Right atrium auricular region (tissue), 2 donors: ENCODE measurements around the gene REEP6. TPM values are rescaled to one million over a fixed set of nuclear protein-coding genes. Genes with fewer than 3 reads are reported as not detected.

Experiments used
- DNase-seq: peaks from one replicate; pipeline ENCODE4 v3.0.0-alpha.2; 2019; ENCODE audit warnings: low spot score
- H3K27ac ChIP-seq, 2 donors: fragments of 200-600 bp; sonication (generic); 1 replicate in 1 of 2; 2 replicates in 1 of 2; pipeline ENCODE4 v1.5.1; 2016 to 2019
- H3K27me3 ChIP-seq, 2 donors: fragments of 200-600 bp; sonication (generic); one replicate each; pipeline versions ENCODE4 v1.5.1 to v1.6.0; 2017 to 2019
- H3K36me3 ChIP-seq: fragments of 200-600 bp; sonication (generic); one replicate; pipeline ENCODE4 v1.5.1; 2016
- H3K4me1 ChIP-seq, 2 donors: fragments of 200-600 bp; sonication (generic); one replicate each; pipeline versions ENCODE4 v1.5.1 to v1.6.0; 2017 to 2019
- H3K4me3 ChIP-seq, 2 donors: fragments of 200-600 bp; sonication (generic); 1 replicate in 1 of 2; 2 replicates in 1 of 2; pipeline ENCODE4 v1.5.1; 2017 to 2019; ENCODE audit warnings: mild to moderate bottlenecking in 1 of 2, moderate library complexity in 1 of 2
- H3K9me3 ChIP-seq, 2 donors: fragments of 200-600 bp; sonication (generic); one replicate each; pipeline ENCODE4 v1.5.1; 2019
- total RNA-seq, 2 donors: library from RNA; depleted of rRNA; stranded (reverse); fragments of >200 nt; gene quantifications; one replicate each; pipeline ENCODE4 v1.1.0, GENCODE V29; 2016
- TF ChIP-seq, protein P1 (sequence below), 2 donors: fragments of 200-600 bp; sonication (generic); IDR thresholded peaks; one replicate each; pipeline ENCODE4 v1.5.1; 2019; ENCODE audit warnings: antibody characterized with exemption in 2 of 2

REEP6 gene
- total RNA-seq, 2 donors from 2014 or later: 1.3 to 2.3 TPM

DNA sequence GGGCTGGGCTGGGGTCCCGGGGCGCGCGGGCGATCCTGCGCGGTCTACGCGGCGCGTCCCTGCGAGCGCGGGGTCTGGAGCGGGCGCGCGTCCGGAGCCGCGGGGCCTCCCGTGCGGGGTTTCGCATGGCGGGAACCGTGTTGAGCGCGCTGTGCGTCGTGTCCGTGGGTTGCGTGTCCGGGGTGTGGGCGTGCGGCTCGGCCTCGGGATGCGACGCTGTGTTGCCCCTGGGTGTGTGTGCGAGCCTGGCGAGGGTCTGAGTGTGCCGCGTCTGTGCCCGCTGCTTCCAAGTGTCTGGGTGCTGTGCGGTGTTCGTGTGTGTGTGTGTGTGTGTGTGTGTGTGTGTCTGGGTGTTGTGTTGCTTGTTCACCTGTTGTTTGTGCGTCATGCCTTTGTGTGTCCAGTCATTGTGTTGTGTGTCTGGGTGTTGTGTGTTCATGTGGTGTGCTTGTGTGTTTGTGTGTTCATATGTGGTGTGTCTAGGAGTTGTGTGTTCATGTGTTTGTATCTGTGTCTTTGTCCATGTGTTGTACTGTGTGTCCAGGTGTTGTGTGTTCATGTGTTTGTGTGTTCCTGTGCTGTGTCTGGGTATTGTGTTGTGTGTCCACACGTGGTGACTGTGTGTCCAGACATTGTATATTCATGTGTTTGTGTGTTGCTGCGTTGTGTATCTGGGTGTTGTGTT is 33.4 kb downstream of the REEP6 start:
- H3K4me3 ChIP-seq: peak overlapping the region in 1 of 2 donors; percentile 31
- H3K27ac ChIP-seq: no peak overlapping the region
- H3K36me3 ChIP-seq: no peaks in the 10 kb centered on the region
- TF ChIP-seq, protein P1, sequence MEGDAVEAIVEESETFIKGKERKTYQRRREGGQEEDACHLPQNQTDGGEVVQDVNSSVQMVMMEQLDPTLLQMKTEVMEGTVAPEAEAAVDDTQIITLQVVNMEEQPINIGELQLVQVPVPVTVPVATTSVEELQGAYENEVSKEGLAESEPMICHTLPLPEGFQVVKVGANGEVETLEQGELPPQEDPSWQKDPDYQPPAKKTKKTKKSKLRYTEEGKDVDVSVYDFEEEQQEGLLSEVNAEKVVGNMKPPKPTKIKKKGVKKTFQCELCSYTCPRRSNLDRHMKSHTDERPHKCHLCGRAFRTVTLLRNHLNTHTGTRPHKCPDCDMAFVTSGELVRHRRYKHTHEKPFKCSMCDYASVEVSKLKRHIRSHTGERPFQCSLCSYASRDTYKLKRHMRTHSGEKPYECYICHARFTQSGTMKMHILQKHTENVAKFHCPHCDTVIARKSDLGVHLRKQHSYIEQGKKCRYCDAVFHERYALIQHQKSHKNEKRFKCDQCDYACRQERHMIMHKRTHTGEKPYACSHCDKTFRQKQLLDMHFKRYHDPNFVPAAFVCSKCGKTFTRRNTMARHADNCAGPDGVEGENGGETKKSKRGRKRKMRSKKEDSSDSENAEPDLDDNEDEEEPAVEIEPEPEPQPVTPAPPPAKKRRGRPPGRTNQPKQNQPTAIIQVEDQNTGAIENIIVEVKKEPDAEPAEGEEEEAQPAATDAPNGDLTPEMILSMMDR (IDR thresholded peaks at IDR 0.05): no peak
- no peak for DNase-seq
- H3K4me1 ChIP-seq: peaks cover 0 to 12% of the 10 kb centered on the region in 2 donors
- peaks cover 0 to 2% of the 10 kb centered on the region in 2 donors for H3K27me3 ChIP-seq
- H3K9me3 ChIP-seq: no peaks in the 10 kb centered on the region

- no peaks in the 10 kb centered on the region for H3K36me3 ChIP-seq
- peaks cover 0 to 12% of the 10 kb centered on the region in 2 donors for H3K4me1 ChIP-seq
- TF ChIP-seq, protein P1 (IDR thresholded peaks at IDR 0.05): no peak
- no peak overlapping the region for H3K27ac ChIP-seq
- DNase-seq: no peak
- H3K9me3 ChIP-seq: no peaks in the 10 kb centered on the region
- H3K4me3 ChIP-seq: no peak overlapping the region
- peaks cover 0 to 2% of the 10 kb centered on the region in 2 donors for H3K27me3 ChIP-seq
Observed at GRCh38 chr19:1524972-1525325, 34.0 kb downstream of the REEP6 start.

DNA sequence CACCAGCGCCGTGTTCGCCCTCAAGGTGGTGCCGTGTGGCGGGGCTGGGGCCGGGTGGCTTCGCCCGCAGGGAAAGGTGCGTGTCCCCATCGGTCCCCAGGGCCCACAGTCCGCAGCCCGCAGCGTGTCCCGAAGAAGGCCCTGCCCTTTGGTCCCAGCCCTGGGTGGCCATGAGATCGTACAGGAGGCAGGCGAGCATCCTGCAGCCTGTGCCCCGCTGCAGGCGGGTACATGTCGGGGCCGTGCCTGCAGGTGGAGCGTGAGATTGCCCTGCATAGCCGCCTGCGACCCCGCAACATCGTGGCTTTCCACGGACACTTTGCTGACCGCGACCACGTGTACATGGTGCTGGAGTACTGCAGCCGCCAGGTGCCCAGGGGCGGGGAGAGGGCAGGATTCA is 34.4 kb downstream of the REEP6 start:
- no peaks in the 10 kb centered on the region for H3K9me3 ChIP-seq
- DNase-seq: no peak
- H3K36me3 ChIP-seq: no peaks in the 10 kb centered on the region
- no peak overlapping the region for H3K4me3 ChIP-seq
- peaks cover 0 to 2% of the 10 kb centered on the region in 2 donors for H3K27me3 ChIP-seq
- no peak overlapping the region for H3K27ac ChIP-seq
- peaks cover 0 to 12% of the 10 kb centered on the region in 2 donors for H3K4me1 ChIP-seq
- TF ChIP-seq, protein P1 (IDR thresholded peaks at IDR 0.05): no peak

- Histone ChIP-seq H3K9me3 (no peaks in the 10 kb centered on the region), H3K4me1 (peaks cover 0 to 12% of the 10 kb centered on the region in 2 donors), H3K27ac (no peak overlapping the region), H3K4me3 (no peak overlapping the region), H3K36me3 (no peaks in the 10 kb centered on the region), H3K27me3 (peaks cover 0 to 2% of the 10 kb centered on the region in 2 donors)
- DNase-seq: no peak
- TF ChIP-seq, protein P1 (IDR thresholded peaks at IDR 0.05): no peak
Observed at GRCh38 chr19:1526066-1526778, 35.2 kb downstream of the REEP6 start.

GRCh38 chr19:1526979-1527649 is 36.1 kb downstream of the REEP6 start:
- H3K27me3 ChIP-seq: peaks cover 0 to 2% of the 10 kb centered on the region in 2 donors
- TF ChIP-seq, protein P1 (IDR thresholded peaks at IDR 0.05): no peak
- no peak for DNase-seq

More at GRCh38 chr19:1526979-1527649, 36.1 kb downstream of the REEP6 start:
- no peak overlapping the region for H3K4me3 ChIP-seq
- no peaks in the 10 kb centered on the region for H3K9me3 ChIP-seq
- H3K4me1 ChIP-seq: peaks cover 0 to 12% of the 10 kb centered on the region in 2 donors
- no peak overlapping the region for H3K27ac ChIP-seq
- H3K36me3 ChIP-seq: no peaks in the 10 kb centered on the region
